Colonic mucosa (tissue), 4 donors: Measurements from ENCODE around the gene SNX3. TPM values are rescaled to one million over a fixed set of nuclear protein-coding genes. Genes with fewer than 3 reads are reported as not detected.

Source experiments
- DNase-seq: peaks from one replicate; pipeline ENCODE4 v3.0.0-alpha.2; 2020
- H3K27ac ChIP-seq: fragments of 200-600 bp; one replicate; pipeline ENCODE4 v1.8.0; 2021
- H3K27me3 ChIP-seq: fragments of 200-600 bp; one replicate; pipeline ENCODE4 v1.8.0; 2021
- H3K36me3 ChIP-seq: fragments of 200-600 bp; one replicate; pipeline ENCODE4 v1.8.0; 2021
- H3K4me1 ChIP-seq: fragments of 200-600 bp; one replicate; pipeline ENCODE4 v1.8.0; 2021; ENCODE audit warnings: mild to moderate bottlenecking
- H3K4me3 ChIP-seq: fragments of 200-600 bp; one replicate; pipeline ENCODE4 v1.8.0; 2021
- H3K9ac ChIP-seq, 2 donors: one replicate each; pipeline ENCODE4 v1.7.0; 2013; ENCODE audit warnings: control low read depth in 2 of 2, low read depth in 2 of 2, low read length in 2 of 2
- H3K9me3 ChIP-seq: fragments of 200-600 bp; one replicate; pipeline ENCODE4 v1.8.0; 2021
- intact Hi-C: fragments of 100-400 bp; cut with DNase I; formaldehyde crosslinking; loops from one replicate; pipeline ENCODE4 v1.14.1; 2022
- total RNA-seq, 2 donors: library from RNA; stranded (reverse); fragmentation: NEBNext Ultra II Directional in 1 of 2; extraction: Animal tissue kit (Norgen Biotek cat#: 25700) in 1 of 2; gene quantifications; one replicate each; pipeline ENCODE4 v1.2.1, GENCODE V29; 2021
- TF ChIP-seq, protein P1 (sequence below): fragments of 200-600 bp; IDR thresholded peaks from one replicate; pipeline ENCODE4 v1.8.0; 2022; ENCODE audit warnings: antibody characterized with exemption, mild to moderate bottlenecking
- donor health status: healthy.
- donor health status: DM: no; HTN: no; CAD: no.
- donor health status: DM: no; HTN: no; CAD: no.

The SNX3 gene
- total RNA-seq, 2 donors from 2014 or later, result 118 to 143 TPM

DNA sequence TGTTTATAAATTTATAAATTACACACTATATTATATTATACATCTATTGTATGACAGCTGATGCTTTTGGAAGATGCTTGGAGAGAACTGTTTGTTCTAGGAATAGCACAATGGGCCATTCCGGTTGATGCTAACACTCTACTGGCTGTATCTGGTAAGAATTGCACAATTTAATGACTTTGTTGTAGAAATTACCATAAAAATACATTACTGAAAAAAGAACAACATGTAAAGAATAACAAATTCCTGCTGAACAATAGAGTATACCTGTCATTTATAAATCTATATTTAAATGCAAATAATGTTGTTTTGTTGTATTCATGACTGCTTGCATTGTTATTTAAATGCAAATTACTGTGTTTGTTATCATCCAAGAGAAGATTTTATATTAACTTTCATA lies 80.6 kb downstream of the SNX3 start:
- Histone ChIP-seq H3K27ac (no peak overlapping the region), H3K36me3 (no peaks in the 10 kb centered on the region), H3K27me3 (peaks cover 30% of the 10 kb centered on the region), H3K4me1 (peaks cover 6% of the 10 kb centered on the region), H3K9ac (no peak overlapping the region), H3K4me3 (no peak overlapping the region), H3K9me3 (no peaks in the 10 kb centered on the region)
- no peak for DNase-seq
- intact Hi-C loops, result no loop called here
- TF ChIP-seq, protein P1, sequence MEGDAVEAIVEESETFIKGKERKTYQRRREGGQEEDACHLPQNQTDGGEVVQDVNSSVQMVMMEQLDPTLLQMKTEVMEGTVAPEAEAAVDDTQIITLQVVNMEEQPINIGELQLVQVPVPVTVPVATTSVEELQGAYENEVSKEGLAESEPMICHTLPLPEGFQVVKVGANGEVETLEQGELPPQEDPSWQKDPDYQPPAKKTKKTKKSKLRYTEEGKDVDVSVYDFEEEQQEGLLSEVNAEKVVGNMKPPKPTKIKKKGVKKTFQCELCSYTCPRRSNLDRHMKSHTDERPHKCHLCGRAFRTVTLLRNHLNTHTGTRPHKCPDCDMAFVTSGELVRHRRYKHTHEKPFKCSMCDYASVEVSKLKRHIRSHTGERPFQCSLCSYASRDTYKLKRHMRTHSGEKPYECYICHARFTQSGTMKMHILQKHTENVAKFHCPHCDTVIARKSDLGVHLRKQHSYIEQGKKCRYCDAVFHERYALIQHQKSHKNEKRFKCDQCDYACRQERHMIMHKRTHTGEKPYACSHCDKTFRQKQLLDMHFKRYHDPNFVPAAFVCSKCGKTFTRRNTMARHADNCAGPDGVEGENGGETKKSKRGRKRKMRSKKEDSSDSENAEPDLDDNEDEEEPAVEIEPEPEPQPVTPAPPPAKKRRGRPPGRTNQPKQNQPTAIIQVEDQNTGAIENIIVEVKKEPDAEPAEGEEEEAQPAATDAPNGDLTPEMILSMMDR, result no peak

- intact Hi-C loops, result no loop called here
- no peak for DNase-seq
- Histone ChIP-seq H3K9me3 (no peaks in the 10 kb centered on the region), H3K36me3 (no peaks in the 10 kb centered on the region), H3K27ac (no peak overlapping the region), H3K4me1 (peaks cover 6% of the 10 kb centered on the region), H3K9ac (no peak overlapping the region), H3K27me3 (peaks cover 35% of the 10 kb centered on the region), H3K4me3 (no peak overlapping the region)
- TF ChIP-seq, protein P1, result no peak
Observed at GRCh38 chr6:108179741-108180140, 81.1 kb downstream of the SNX3 start.

GRCh38 chr6:108176281-108177089 lies 84.4 kb downstream of the SNX3 start:
- Histone ChIP-seq H3K4me1 (peaks cover 6% of the 10 kb centered on the region), H3K4me3 (peak overlapping the region; percentile 6), H3K27me3 (peaks cover 61% of the 10 kb centered on the region), H3K27ac (no peak overlapping the region), H3K36me3 (no peaks in the 10 kb centered on the region), H3K9me3 (no peaks in the 10 kb centered on the region), H3K9ac (no peak overlapping the region)
- DNase-seq, result no peak
- TF ChIP-seq, protein P1, result no peak
- intact Hi-C loops, result no loop called here

DNA sequence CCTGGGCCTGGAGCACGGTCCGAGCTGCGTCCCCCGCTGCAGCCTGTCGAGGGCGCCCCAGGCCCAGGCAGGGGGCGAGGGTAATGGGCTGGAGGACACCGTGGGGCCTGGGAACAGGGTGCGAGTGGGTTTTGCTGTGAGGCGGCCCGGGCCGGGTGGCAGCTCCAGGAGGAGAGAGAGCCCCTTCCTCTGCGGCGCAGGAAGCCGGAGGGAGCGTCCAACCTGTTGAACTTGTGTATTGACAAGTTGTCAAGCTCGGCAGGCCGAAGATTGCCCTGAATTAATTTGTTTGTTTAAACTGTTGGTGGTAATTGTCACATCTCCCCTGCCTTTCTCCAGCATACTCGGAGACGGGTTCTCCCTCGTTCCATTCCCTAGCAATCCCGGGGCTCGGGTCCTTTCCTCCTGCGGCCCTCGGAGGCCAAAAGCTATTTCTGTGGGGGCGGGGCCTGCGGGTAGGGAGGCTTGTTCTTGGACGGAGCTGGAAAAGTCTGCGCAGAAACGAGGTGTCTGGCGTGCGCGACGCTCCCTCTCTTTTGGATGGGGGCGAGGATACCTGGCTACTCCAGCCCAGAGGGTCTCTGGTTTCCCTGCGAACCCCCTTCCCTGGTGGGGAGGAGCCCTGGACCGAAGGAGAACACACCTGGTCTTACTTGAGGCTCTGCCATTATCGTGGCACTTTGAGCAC lies 85.1 kb downstream of the SNX3 start:
- intact Hi-C loops, result no loop called here
- DNase-seq, result no peak
- Histone ChIP-seq H3K4me3 (peak overlapping the region; percentile 6), H3K27me3 (peaks cover 68% of the 10 kb centered on the region), H3K9me3 (no peaks in the 10 kb centered on the region), H3K27ac (no peak overlapping the region), H3K9ac (no peak overlapping the region), H3K4me1 (peaks cover 6% of the 10 kb centered on the region), H3K36me3 (no peaks in the 10 kb centered on the region)
- TF ChIP-seq, protein P1, result no peak

DNA sequence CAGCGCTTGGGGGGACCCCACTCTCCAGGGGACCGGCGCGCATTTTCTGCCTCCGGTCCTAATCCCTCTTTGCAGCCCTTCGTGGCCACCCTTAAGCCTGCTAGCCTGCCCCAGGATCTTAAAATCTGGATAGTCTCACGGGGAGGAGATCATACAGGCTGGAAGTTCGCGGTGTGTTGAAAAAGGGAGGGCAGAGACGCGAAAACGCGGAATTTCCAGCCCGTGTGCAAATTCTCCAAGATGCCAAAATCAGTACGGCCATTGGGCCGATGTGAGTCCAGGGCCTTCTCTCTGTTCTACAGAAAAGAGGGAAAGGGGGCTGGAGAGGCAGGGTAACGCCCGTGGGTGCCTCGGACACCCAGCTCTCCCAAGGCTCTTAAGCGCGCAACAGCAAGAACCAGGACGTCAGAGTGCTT lies 85.7 kb downstream of the SNX3 start:
- H3K4me1 ChIP-seq, result peaks cover 6% of the 10 kb centered on the region
- peak overlapping the region; percentile 6 for H3K4me3 ChIP-seq
- intact Hi-C loops, result no loop called here
- TF ChIP-seq, protein P1, result no peak
- no peak for DNase-seq
- H3K27ac ChIP-seq, result no peak overlapping the region
- no peak overlapping the region for H3K9ac ChIP-seq
- no peaks in the 10 kb centered on the region for H3K9me3 ChIP-seq
- H3K36me3 ChIP-seq, result no peaks in the 10 kb centered on the region
- H3K27me3 ChIP-seq, result peaks cover 74% of the 10 kb centered on the region
